ENCODE results near the gene CACHD1.

DNA sequence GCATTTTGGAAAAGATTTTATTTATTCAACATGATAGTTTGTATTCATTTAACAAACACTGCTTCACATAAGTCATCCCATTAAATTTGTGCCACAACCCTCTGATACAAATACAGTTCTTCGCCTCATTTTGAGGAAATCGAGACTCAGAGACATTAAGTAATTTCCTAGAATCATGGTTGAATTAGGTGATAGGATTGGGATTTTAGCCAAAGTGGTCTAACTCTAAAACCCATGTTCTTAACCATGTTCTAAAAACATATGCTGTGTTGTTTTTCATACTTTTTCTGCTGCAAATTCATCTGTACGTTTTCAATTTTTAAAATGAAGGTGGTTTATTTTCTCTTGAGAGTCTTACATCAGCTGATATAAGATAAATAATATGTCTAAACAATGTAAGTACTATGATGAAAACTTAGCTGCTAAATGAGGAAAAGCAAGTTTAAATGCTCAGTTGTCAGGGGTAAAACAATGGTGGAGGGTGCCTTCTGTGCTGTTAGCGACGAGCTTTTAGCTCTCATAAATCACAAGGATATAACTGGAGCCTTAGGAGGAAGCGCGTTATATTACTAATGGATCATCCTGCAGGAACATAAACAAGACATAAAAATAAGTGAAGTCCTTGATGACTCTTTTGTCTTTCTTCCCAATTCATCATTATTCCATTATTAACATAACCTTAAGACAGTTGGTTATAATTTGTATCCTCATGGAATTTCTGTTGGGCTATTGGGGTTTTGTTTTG lies 97.7 kb downstream of the CACHD1 start:
- TF ChIP-seq POLR2A (IDR thresholded peaks at IDR 0.05) (no peak), CTCF (IDR thresholded peaks at IDR 0.05 in 8 of 11, conservative IDR thresholded peaks at IDR 0.05 in 3 of 11) (no peak)
